Trophoblast cell (in vitro differentiated cells and primary cell): ENCODE data around the gene POLR2F.

Experiments
- DNase-seq, 2 donors: peaks; one replicate each; pipeline ENCODE4 v3.0.0-alpha.2; 2016
- H2AFZ ChIP-seq: 2 replicates; pipeline ENCODE4 v1.6.1; 2013; ENCODE audit warnings: low read length, moderate library complexity, mild to moderate bottlenecking; ENCODE audit not compliant: insufficient read depth, poor library complexity
- H2AK5ac ChIP-seq: 2 replicates; pipeline ENCODE4 v1.6.1; 2013; ENCODE audit warnings: mild to moderate bottlenecking, low read length
- H2BK120ac ChIP-seq: 2 replicates; pipeline ENCODE4 v1.6.1; 2013; ENCODE audit warnings: low read length, mild to moderate bottlenecking, moderate library complexity; ENCODE audit not compliant: insufficient read depth, poor library complexity
- H2BK12ac ChIP-seq: 2 replicates; pipeline ENCODE4 v1.6.1; 2013; ENCODE audit warnings: mild to moderate bottlenecking, low read length, moderate library complexity
- H2BK5ac ChIP-seq: 2 replicates; pipeline ENCODE4 v1.6.1; 2013; ENCODE audit warnings: low read length, low read depth, moderate library complexity, mild to moderate bottlenecking; ENCODE audit not compliant: poor library complexity
- H3K14ac ChIP-seq: 2 replicates; pipeline ENCODE4 v1.6.1; 2013; ENCODE audit warnings: mild to moderate bottlenecking, low read length
- H3K18ac ChIP-seq: 2 replicates; pipeline ENCODE4 v1.6.1; 2013; ENCODE audit warnings: mild to moderate bottlenecking, low read length
- H3K23ac ChIP-seq: 2 replicates; pipeline ENCODE4 v1.6.1; 2013; ENCODE audit warnings: low read length
- H3K27ac ChIP-seq: 2 replicates; pipeline ENCODE4 v1.5.1; 2013; ENCODE audit warnings: low read depth, mild to moderate bottlenecking, inconsistent platforms, low read length, moderate library complexity
- H3K27me3 ChIP-seq: 2 replicates; pipeline ENCODE4 v1.6.1; 2013; ENCODE audit warnings: inconsistent platforms, mild to moderate bottlenecking, low read length, moderate library complexity; ENCODE audit not compliant: insufficient read depth
- H3K36me3 ChIP-seq, 2 experiments: 1 replicate in 1 of 2; 2 replicates in 1 of 2; pipeline ENCODE4 v1.6.1; 2013; ENCODE audit warnings: low read length in 2 of 2, mild to moderate bottlenecking in 2 of 2, moderate library complexity in 1 of 2; ENCODE audit not compliant: insufficient read depth in 2 of 2, control insufficient read depth in 1 of 2
- H3K4ac ChIP-seq: 2 replicates; pipeline ENCODE4 v1.6.1; 2013; ENCODE audit warnings: low read depth, mild to moderate bottlenecking, low read length, moderate library complexity
- H3K4me1 ChIP-seq, 2 experiments: 1 replicate in 1 of 2; 2 replicates in 1 of 2; pipeline ENCODE4 v1.6.1; 2013; ENCODE audit warnings: low read length in 2 of 2, mild to moderate bottlenecking in 2 of 2, moderate library complexity in 1 of 2; ENCODE audit not compliant: insufficient read depth in 2 of 2, control insufficient read depth in 1 of 2
- H3K4me2 ChIP-seq: 2 replicates; pipeline ENCODE4 v1.6.1; 2013; ENCODE audit warnings: inconsistent platforms, mild to moderate bottlenecking, low read length, moderate library complexity
- H3K4me3 ChIP-seq: 2 replicates; pipeline ENCODE4 v1.5.1; 2013; ENCODE audit warnings: mild to moderate bottlenecking, low read depth, low read length, inconsistent platforms
- H3K79me1 ChIP-seq: one replicate; pipeline ENCODE4 v1.6.1; 2013; ENCODE audit warnings: low read length
- H3K79me2 ChIP-seq: 2 replicates; pipeline ENCODE4 v1.6.1; 2013; ENCODE audit warnings: low read length, mild to moderate bottlenecking; ENCODE audit not compliant: control insufficient read depth, insufficient read depth, poor library complexity
- H3K9ac ChIP-seq: 2 replicates; pipeline ENCODE4 v1.6.1; 2013; ENCODE audit warnings: mild to moderate bottlenecking, low read length
- H3K9me3 ChIP-seq: 2 replicates; pipeline ENCODE4 v1.6.1; 2013; ENCODE audit warnings: low read depth, mild to moderate bottlenecking, control low read depth, inconsistent platforms, low read length; ENCODE audit not compliant: insufficient read depth
- H4K12ac ChIP-seq: 2 replicates; pipeline ENCODE4 v1.6.1; 2013; ENCODE audit warnings: low read depth, mild to moderate bottlenecking, low read length, moderate library complexity
- H4K8ac ChIP-seq: 2 replicates; pipeline ENCODE4 v1.6.1; 2013; ENCODE audit warnings: low read depth, mild to moderate bottlenecking, low read length, moderate library complexity
- H4K91ac ChIP-seq: one replicate; pipeline ENCODE4 v1.6.1; 2013; ENCODE audit warnings: low read depth, mild to moderate bottlenecking, low read length, moderate library complexity
- WGBS: extraction: QIAGEN DNeasy Blood & Tissue Kit; methylation state at CpG from one replicate; pipeline ENCODE4 v1.1.7; 2013; ENCODE audit warnings: missing lambda C conversion rate; ENCODE audit not compliant: insufficient read length, insufficient coverage; ENCODE audit errors: extremely low coverage; 5-methylcytosine and 5-hydroxymethylcytosine counted together

Gene POLR2F

GRCh38 chr22:37994049-37994448 lies 40.5 kb downstream of the POLR2F start:
- no CpG with 5 or more reads among the region's 6 CpGs for WGBS
- H3K36me3 ChIP-seq, result no peaks in the 10 kb centered on the region
- H3K9me3 ChIP-seq, result no peaks in the 10 kb centered on the region

GRCh38 chr22:37994982-37995381 lies 41.5 kb downstream of the POLR2F start:
- Histone ChIP-seq H3K14ac (no peak overlapping the region), H3K4me2 (no peak overlapping the region), H4K91ac (no peak overlapping the region), H3K79me2 (no peaks in the 10 kb centered on the region), H2AFZ (no peak overlapping the region), H2BK120ac (no peak overlapping the region), H3K27ac (no peak overlapping the region), H3K18ac (no peak overlapping the region), H2BK5ac (no peak overlapping the region), H2BK12ac (no peak overlapping the region), H2AK5ac (no peak overlapping the region), H4K8ac (no peak overlapping the region), H3K36me3 (no peaks in the 10 kb centered on the region), H3K79me1 (no peaks in the 10 kb centered on the region), H3K9me3 (no peaks in the 10 kb centered on the region), H4K12ac (no peak overlapping the region), H3K4me1 (no peaks in the 10 kb centered on the region), H3K27me3 (no peaks in the 10 kb centered on the region), H3K4ac (no peak overlapping the region), H3K4me3 (no peak overlapping the region), H3K23ac (no peak overlapping the region), H3K9ac (no peak overlapping the region)
- DNase-seq, result no peak
- no CpG with 5 or more reads among the region's 6 CpGs for WGBS

More at GRCh38 chr22:37994049-37994448, 40.5 kb downstream of the POLR2F start:
- H3K9ac ChIP-seq, result no peak overlapping the region
- no peaks in the 10 kb centered on the region for H3K79me1 ChIP-seq
- no peak overlapping the region for H3K4me3 ChIP-seq
- no peak overlapping the region for H3K27ac ChIP-seq
- H2AK5ac ChIP-seq, result no peak overlapping the region
- H4K8ac ChIP-seq, result no peak overlapping the region
- H3K4me2 ChIP-seq, result no peak overlapping the region
- H3K79me2 ChIP-seq, result no peaks in the 10 kb centered on the region
- no peak overlapping the region for H3K14ac ChIP-seq
- no peak overlapping the region for H2BK12ac ChIP-seq
- H4K91ac ChIP-seq, result no peak overlapping the region
- no peak for DNase-seq
- H3K23ac ChIP-seq, result no peak overlapping the region
- no peak overlapping the region for H4K12ac ChIP-seq
- no peaks in the 10 kb centered on the region for H3K27me3 ChIP-seq
- no peaks in the 10 kb centered on the region for H3K4me1 ChIP-seq
- H2BK5ac ChIP-seq, result no peak overlapping the region
- no peak overlapping the region for H2BK120ac ChIP-seq
- H3K4ac ChIP-seq, result no peak overlapping the region
- no peak overlapping the region for H3K18ac ChIP-seq
- no peak overlapping the region for H2AFZ ChIP-seq

GRCh38 chr22:37995460-37995859 lies 42.0 kb downstream of the POLR2F start:
- DNase-seq, result no peak
- Histone ChIP-seq H3K14ac (no peak overlapping the region), H3K36me3 (no peaks in the 10 kb centered on the region), H2BK5ac (no peak overlapping the region), H3K4me2 (no peak overlapping the region), H3K79me2 (no peaks in the 10 kb centered on the region), H3K9me3 (no peaks in the 10 kb centered on the region), H3K23ac (no peak overlapping the region), H3K4me3 (no peak overlapping the region), H2BK120ac (no peak overlapping the region), H4K91ac (no peak overlapping the region), H3K4ac (no peak overlapping the region), H2AFZ (no peak overlapping the region), H4K8ac (no peak overlapping the region), H3K9ac (no peak overlapping the region), H2BK12ac (no peak overlapping the region), H3K4me1 (no peaks in the 10 kb centered on the region), H2AK5ac (no peak overlapping the region), H4K12ac (no peak overlapping the region), H3K18ac (no peak overlapping the region), H3K27ac (no peak overlapping the region), H3K79me1 (no peaks in the 10 kb centered on the region), H3K27me3 (no peaks in the 10 kb centered on the region)
- WGBS, result no CpG with 5 or more reads among the region's 4 CpGs

DNA sequence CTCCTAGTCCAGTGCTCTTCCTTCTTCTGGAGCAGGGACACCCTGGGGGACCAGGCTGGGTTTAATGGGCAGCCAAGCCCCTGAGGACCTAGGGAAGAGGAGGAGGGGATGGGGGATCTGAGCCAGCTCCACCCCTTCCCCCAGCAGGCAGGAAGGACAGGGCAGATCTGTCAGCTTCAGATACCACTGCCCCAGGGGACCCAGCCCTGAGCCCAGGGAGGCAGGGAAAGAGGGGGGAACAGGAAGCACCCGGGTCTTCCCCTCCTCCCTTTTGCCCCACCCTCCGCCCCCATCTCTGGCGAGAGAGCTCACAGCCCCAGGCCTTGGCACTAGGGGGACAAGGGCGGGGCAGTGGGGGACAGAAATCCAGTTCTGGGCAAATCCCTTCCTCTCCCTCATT lies 42.6 kb downstream of the POLR2F start:
- H3K4ac ChIP-seq, result no peak overlapping the region
- no peak overlapping the region for H2BK12ac ChIP-seq
- H4K12ac ChIP-seq, result no peak overlapping the region
- no peaks in the 10 kb centered on the region for H3K9me3 ChIP-seq
- no peak overlapping the region for H3K23ac ChIP-seq
- no CpG with 5 or more reads among the region's 4 CpGs for WGBS
- no peak overlapping the region for H3K18ac ChIP-seq
- no peak for DNase-seq
- no peak overlapping the region for H4K8ac ChIP-seq
- H3K4me2 ChIP-seq, result no peak overlapping the region
- no peak overlapping the region for H3K9ac ChIP-seq
- H3K4me1 ChIP-seq, result no peaks in the 10 kb centered on the region
- no peak overlapping the region for H4K91ac ChIP-seq
- H3K79me1 ChIP-seq, result no peaks in the 10 kb centered on the region
- H3K27me3 ChIP-seq, result no peaks in the 10 kb centered on the region
- H2BK120ac ChIP-seq, result no peak overlapping the region
- H3K36me3 ChIP-seq, result no peaks in the 10 kb centered on the region
- H3K27ac ChIP-seq, result no peak overlapping the region
- H2BK5ac ChIP-seq, result no peak overlapping the region
- H3K79me2 ChIP-seq, result no peaks in the 10 kb centered on the region
- no peak overlapping the region for H3K14ac ChIP-seq
- no peak overlapping the region for H3K4me3 ChIP-seq
- H2AK5ac ChIP-seq, result no peak overlapping the region
- no peak overlapping the region for H2AFZ ChIP-seq
